Measurements from ENCODE around the gene HECA. TPM values are rescaled to one million over a fixed set of nuclear protein-coding genes. Genes with fewer than 3 reads are reported as not detected.

HECA gene
- total and polyA plus RNA-seq, 9 donors = 12.5 to 24.0 (median 15.9) TPM

- DNase-seq = no peak
- Histone ChIP-seq H3K4me3 (ENCODE audit: low read length) (no peak overlapping the region), H3K27me3 (ENCODE audit: control insufficient read depth, insufficient read depth, low read length) (no peaks in the 10 kb centered on the region), H3K27ac (ENCODE audit: low read length) (no peak overlapping the region), H3K36me3 (ENCODE audit: control insufficient read depth, insufficient read depth, low read length) (peaks cover 26% of the 10 kb centered on the region), H3K9me3 (replicated peaks; ENCODE audit: control insufficient read depth, low read depth, low read length) (no peaks in the 10 kb centered on the region), H3K4me1 (ENCODE audit: control insufficient read depth, insufficient read depth, low read length) (no peaks in the 10 kb centered on the region)
- no CpG with 5 or more reads among the region's 1 CpG for WGBS (ENCODE audit: insufficient coverage)
These were observed 38.9 kb downstream of the HECA start for GRCh38 chr6:139173822-139174221.

GRCh38 chr6:139174961-139175360 is 40.1 kb downstream of the HECA start:
- H3K4me1 ChIP-seq (ENCODE audit: control insufficient read depth, insufficient read depth, low read length) = no peaks in the 10 kb centered on the region
- DNase-seq = no peak
- H3K4me3 ChIP-seq (ENCODE audit: low read length) = no peak overlapping the region
- no peaks in the 10 kb centered on the region for H3K27me3 ChIP-seq (ENCODE audit: control insufficient read depth, insufficient read depth, low read length)
- peaks cover 23% of the 10 kb centered on the region for H3K36me3 ChIP-seq (ENCODE audit: control insufficient read depth, insufficient read depth, low read length)
- no peak overlapping the region for H3K27ac ChIP-seq (ENCODE audit: low read length)
- H3K9me3 ChIP-seq (replicated peaks; ENCODE audit: control insufficient read depth, low read depth, low read length) = no peaks in the 10 kb centered on the region

- no peaks in the 10 kb centered on the region for H3K4me1 ChIP-seq (ENCODE audit: control insufficient read depth, insufficient read depth, low read length)
- no peaks in the 10 kb centered on the region for H3K27me3 ChIP-seq (ENCODE audit: control insufficient read depth, insufficient read depth, low read length)
- H3K4me3 ChIP-seq (ENCODE audit: low read length) = no peak overlapping the region
- H3K36me3 ChIP-seq (ENCODE audit: control insufficient read depth, insufficient read depth, low read length) = peaks cover 23% of the 10 kb centered on the region
- no peak overlapping the region for H3K27ac ChIP-seq (ENCODE audit: low read length)
- 80% methylated on average over 1 of the region's 4 CpGs for WGBS (ENCODE audit: insufficient coverage)
- H3K9me3 ChIP-seq (replicated peaks; ENCODE audit: control insufficient read depth, low read depth, low read length) = no peaks in the 10 kb centered on the region
- DNase-seq = no peak
These were observed 40.6 kb downstream of the HECA start for GRCh38 chr6:139175389-139175948.

- Histone ChIP-seq H3K27me3 (ENCODE audit: control insufficient read depth, insufficient read depth, low read length) (no peaks in the 10 kb centered on the region), H3K27ac (ENCODE audit: low read length) (no peak overlapping the region), H3K4me1 (ENCODE audit: control insufficient read depth, insufficient read depth, low read length) (no peaks in the 10 kb centered on the region), H3K4me3 (ENCODE audit: low read length) (no peak overlapping the region), H3K36me3 (ENCODE audit: control insufficient read depth, insufficient read depth, low read length) (peaks cover 12% of the 10 kb centered on the region), H3K9me3 (replicated peaks; ENCODE audit: control insufficient read depth, low read depth, low read length) (no peaks in the 10 kb centered on the region)
- 100% methylated on average over 4 of the region's 6 CpGs for WGBS (ENCODE audit: insufficient coverage)
- no peak for DNase-seq
These were observed 46.4 kb downstream of the HECA start for GRCh38 chr6:139181236-139181635.

GRCh38 chr6:139184047-139184446 is 49.2 kb downstream of the HECA start:
- Histone ChIP-seq H3K4me1 (ENCODE audit: control insufficient read depth, insufficient read depth, low read length) (no peaks in the 10 kb centered on the region), H3K27me3 (ENCODE audit: control insufficient read depth, insufficient read depth, low read length) (no peaks in the 10 kb centered on the region), H3K9me3 (replicated peaks; ENCODE audit: control insufficient read depth, low read depth, low read length) (no peaks in the 10 kb centered on the region), H3K36me3 (ENCODE audit: control insufficient read depth, insufficient read depth, low read length) (no peaks in the 10 kb centered on the region), H3K27ac (ENCODE audit: low read length) (no peak overlapping the region), H3K4me3 (ENCODE audit: low read length) (no peak overlapping the region)
- WGBS (ENCODE audit: insufficient coverage) = 84% methylated on average over 3 of the region's 4 CpGs
- peak; percentile 16 for DNase-seq

GRCh38 chr6:139184459-139184858 is 49.6 kb downstream of the HECA start:
- Histone ChIP-seq H3K4me3 (ENCODE audit: low read length) (no peak overlapping the region), H3K9me3 (replicated peaks; ENCODE audit: control insufficient read depth, low read depth, low read length) (no peaks in the 10 kb centered on the region), H3K27ac (ENCODE audit: low read length) (no peak overlapping the region), H3K4me1 (ENCODE audit: control insufficient read depth, insufficient read depth, low read length) (no peaks in the 10 kb centered on the region), H3K36me3 (ENCODE audit: control insufficient read depth, insufficient read depth, low read length) (no peaks in the 10 kb centered on the region), H3K27me3 (ENCODE audit: control insufficient read depth, insufficient read depth, low read length) (no peaks in the 10 kb centered on the region)
- DNase-seq = no peak
- WGBS (ENCODE audit: insufficient coverage) = no CpG with 5 or more reads among the region's 3 CpGs

GRCh38 chr6:139186242-139186641 is 51.4 kb downstream of the HECA start:
- H3K4me3 ChIP-seq (ENCODE audit: low read length) = no peak overlapping the region
- no peaks in the 10 kb centered on the region for H3K27me3 ChIP-seq (ENCODE audit: control insufficient read depth, insufficient read depth, low read length)
- H3K27ac ChIP-seq (ENCODE audit: low read length) = no peak overlapping the region
- WGBS (ENCODE audit: insufficient coverage) = no CpG with 5 or more reads among the region's 3 CpGs
- H3K36me3 ChIP-seq (ENCODE audit: control insufficient read depth, insufficient read depth, low read length) = no peaks in the 10 kb centered on the region
- no peaks in the 10 kb centered on the region for H3K4me1 ChIP-seq (ENCODE audit: control insufficient read depth, insufficient read depth, low read length)
- no peaks in the 10 kb centered on the region for H3K9me3 ChIP-seq (replicated peaks; ENCODE audit: control insufficient read depth, low read depth, low read length)
- no peak for DNase-seq

- no CpG with 5 or more reads among the region's 1 CpG for WGBS (ENCODE audit: insufficient coverage)
- Histone ChIP-seq H3K27me3 (ENCODE audit: control insufficient read depth, insufficient read depth, low read length) (no peaks in the 10 kb centered on the region), H3K4me3 (ENCODE audit: low read length) (no peak overlapping the region), H3K27ac (ENCODE audit: low read length) (no peak overlapping the region), H3K4me1 (ENCODE audit: control insufficient read depth, insufficient read depth, low read length) (no peaks in the 10 kb centered on the region), H3K9me3 (replicated peaks; ENCODE audit: control insufficient read depth, low read depth, low read length) (no peaks in the 10 kb centered on the region), H3K36me3 (ENCODE audit: control insufficient read depth, insufficient read depth, low read length) (no peaks in the 10 kb centered on the region)
- DNase-seq = no peak
These were observed 51.8 kb downstream of the HECA start for GRCh38 chr6:139186692-139187091.

- Histone ChIP-seq H3K4me3 (ENCODE audit: low read length) (no peak overlapping the region), H3K27ac (ENCODE audit: low read length) (no peak overlapping the region), H3K9me3 (replicated peaks; ENCODE audit: control insufficient read depth, low read depth, low read length) (no peaks in the 10 kb centered on the region), H3K4me1 (ENCODE audit: control insufficient read depth, insufficient read depth, low read length) (no peaks in the 10 kb centered on the region), H3K36me3 (ENCODE audit: control insufficient read depth, insufficient read depth, low read length) (no peaks in the 10 kb centered on the region), H3K27me3 (ENCODE audit: control insufficient read depth, insufficient read depth, low read length) (no peaks in the 10 kb centered on the region)
- DNase-seq = no peak
- WGBS (ENCODE audit: insufficient coverage) = 44% methylated on average over 1 of the region's 4 CpGs
These were observed 52.6 kb downstream of the HECA start for GRCh38 chr6:139187489-139187888.

GRCh38 chr6:139189665-139190064 is 54.8 kb downstream of the HECA start:
- no peaks in the 10 kb centered on the region for H3K27me3 ChIP-seq (ENCODE audit: control insufficient read depth, insufficient read depth, low read length)
- H3K36me3 ChIP-seq (ENCODE audit: control insufficient read depth, insufficient read depth, low read length) = no peaks in the 10 kb centered on the region
- WGBS (ENCODE audit: insufficient coverage) = 86% methylated on average over 1 of the region's 3 CpGs
- no peaks in the 10 kb centered on the region for H3K9me3 ChIP-seq (replicated peaks; ENCODE audit: control insufficient read depth, low read depth, low read length)
- no peak overlapping the region for H3K4me3 ChIP-seq (ENCODE audit: low read length)
- H3K4me1 ChIP-seq (ENCODE audit: control insufficient read depth, insufficient read depth, low read length) = no peaks in the 10 kb centered on the region
- no peak overlapping the region for H3K27ac ChIP-seq (ENCODE audit: low read length)
- DNase-seq = no peak

GRCh38 chr6:139194740-139195139 is 59.9 kb downstream of the HECA start:
- 62% methylated on average over 3 of the region's 3 CpGs for WGBS (ENCODE audit: insufficient coverage)
- Histone ChIP-seq H3K4me3 (ENCODE audit: low read length) (no peak overlapping the region), H3K27ac (ENCODE audit: low read length) (no peak overlapping the region), H3K9me3 (replicated peaks; ENCODE audit: control insufficient read depth, low read depth, low read length) (no peaks in the 10 kb centered on the region), H3K27me3 (ENCODE audit: control insufficient read depth, insufficient read depth, low read length) (no peaks in the 10 kb centered on the region), H3K4me1 (ENCODE audit: control insufficient read depth, insufficient read depth, low read length) (no peaks in the 10 kb centered on the region), H3K36me3 (ENCODE audit: control insufficient read depth, insufficient read depth, low read length) (no peaks in the 10 kb centered on the region)
- no peak for DNase-seq
